Astrocyte of the spinal cord (primary cell): ENCODE data around the gene GRIN1.

Source experiments
- DNase-seq: peaks from one replicate; pipeline ENCODE4 v3.0.0; 2011; ENCODE audit warnings: low read depth, low spot score
- H3K4me3 ChIP-seq: 2 replicates; pipeline ENCODE4 v1.5.1; 2011; ENCODE audit warnings: low read depth, mild to moderate bottlenecking, low read length, moderate library complexity
- in situ Hi-C: cut with HindIII; loops from 2 replicates; pipeline ENCODE4 v1.10.0; 2017; ENCODE audit warnings: low sequenced_read_pairs
- TF ChIP-seq, protein P1 (sequence below): IDR thresholded peaks from 2 replicates; pipeline ENCODE4 v1.5.1; 2012; ENCODE audit warnings: low read depth, mild to moderate bottlenecking, low read length, inconsistent platforms

GRIN1 gene

GRCh38 chr9:137199411-137200121 lies 60.6 kb downstream of the GRIN1 start:
- H3K4me3 ChIP-seq: peak overlapping the region; percentile 37
- DNase-seq: peak; percentile 19
- TF ChIP-seq, protein P1, sequence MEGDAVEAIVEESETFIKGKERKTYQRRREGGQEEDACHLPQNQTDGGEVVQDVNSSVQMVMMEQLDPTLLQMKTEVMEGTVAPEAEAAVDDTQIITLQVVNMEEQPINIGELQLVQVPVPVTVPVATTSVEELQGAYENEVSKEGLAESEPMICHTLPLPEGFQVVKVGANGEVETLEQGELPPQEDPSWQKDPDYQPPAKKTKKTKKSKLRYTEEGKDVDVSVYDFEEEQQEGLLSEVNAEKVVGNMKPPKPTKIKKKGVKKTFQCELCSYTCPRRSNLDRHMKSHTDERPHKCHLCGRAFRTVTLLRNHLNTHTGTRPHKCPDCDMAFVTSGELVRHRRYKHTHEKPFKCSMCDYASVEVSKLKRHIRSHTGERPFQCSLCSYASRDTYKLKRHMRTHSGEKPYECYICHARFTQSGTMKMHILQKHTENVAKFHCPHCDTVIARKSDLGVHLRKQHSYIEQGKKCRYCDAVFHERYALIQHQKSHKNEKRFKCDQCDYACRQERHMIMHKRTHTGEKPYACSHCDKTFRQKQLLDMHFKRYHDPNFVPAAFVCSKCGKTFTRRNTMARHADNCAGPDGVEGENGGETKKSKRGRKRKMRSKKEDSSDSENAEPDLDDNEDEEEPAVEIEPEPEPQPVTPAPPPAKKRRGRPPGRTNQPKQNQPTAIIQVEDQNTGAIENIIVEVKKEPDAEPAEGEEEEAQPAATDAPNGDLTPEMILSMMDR: no peak
- in situ Hi-C loops: no loop called here

- in situ Hi-C loops: no loop called here
- TF ChIP-seq, protein P1: no peak
- peak; percentile 99 for DNase-seq
- peak within 1 kb of the TSS; percentile 58 for H3K4me3 ChIP-seq
These were observed 61.6 kb downstream of the GRIN1 start, which contains the start of gene TPRN for GRCh38 chr9:137200311-137201204. Gene TPRN (minus strand): TSS chr9:137200741. CDS start chr9:137200711, 30 bp downstream.

GRCh38 chr9:137201205-137201868 lies 62.4 kb downstream of the GRIN1 start:
- no peak for DNase-seq
- in situ Hi-C loops: no loop called here
- TF ChIP-seq, protein P1: no peak
- H3K4me3 ChIP-seq: peak overlapping the region; percentile 58

- in situ Hi-C loops: no loop called here
- H3K4me3 ChIP-seq: no peak overlapping the region
- TF ChIP-seq, protein P1: no peak
- DNase-seq: no peak
These were observed 64.0 kb downstream of the GRIN1 start for GRCh38 chr9:137202966-137203365.

- in situ Hi-C loops: no loop called here
- TF ChIP-seq, protein P1: no peak
- no peak for DNase-seq
- H3K4me3 ChIP-seq: peak overlapping the region; percentile 90
These were observed 65.8 kb downstream of the GRIN1 start for GRCh38 chr9:137204731-137205125.

- peak within 1 kb of the TSS; percentile 90 for H3K4me3 ChIP-seq
- TF ChIP-seq, protein P1: no peak
- peak; percentile 80 for DNase-seq
- in situ Hi-C loops: no loop called here
These were observed 66.4 kb downstream of the GRIN1 start, which contains the start of the genes NDOR1 and TMEM203 for GRCh38 chr9:137205126-137206069. Gene NDOR1 (plus strand): TSS chr9:137205700. CDS start chr9:137205778, 78 bp downstream. Gene TMEM203 (minus strand): TSS chr9:137205648. CDS start chr9:137205414, 234 bp downstream.
